ENCODE data around the gene FHIT. TPM values are rescaled to one million over a fixed set of nuclear protein-coding genes. Genes with fewer than 3 reads are reported as not detected.

FHIT gene
- total RNA-seq, 1 experiment from 2014 or later, result 0.87 TPM

GRCh38 chr3:60125686-60126085, 1125.6 kb downstream of the FHIT start:
- no peak for DNase-seq (ENCODE audit: low spot score)

- no peak for DNase-seq (ENCODE audit: low spot score)
Observed at GRCh38 chr3:60120245-60120644, 1131.0 kb downstream of the FHIT start.

- DNase-seq (ENCODE audit: low spot score), result no peak
Observed at GRCh38 chr3:60114191-60114590, 1137.1 kb downstream of the FHIT start.

- no peak for DNase-seq (ENCODE audit: low spot score)
Observed at GRCh38 chr3:60107275-60107674, 1144.0 kb downstream of the FHIT start.

GRCh38 chr3:60102154-60102553, 1149.1 kb downstream of the FHIT start:
- DNase-seq (ENCODE audit: low spot score), result no peak

GRCh38 chr3:60101621-60102020, 1149.6 kb downstream of the FHIT start:
- peak; percentile 16 for DNase-seq (ENCODE audit: low spot score)

- no peak for DNase-seq (ENCODE audit: low spot score)
Observed at GRCh38 chr3:60096403-60096802, 1154.8 kb downstream of the FHIT start.

GRCh38 chr3:60095930-60096329, 1155.3 kb downstream of the FHIT start:
- no peak for DNase-seq (ENCODE audit: low spot score)

- no peak for DNase-seq (ENCODE audit: low spot score)
Observed at GRCh38 chr3:60095516-60095915, 1155.7 kb downstream of the FHIT start.

GRCh38 chr3:60094392-60094947, 1156.8 kb downstream of the FHIT start:
- no peak for DNase-seq (ENCODE audit: low spot score)

- no peak for DNase-seq (ENCODE audit: low spot score)
Observed at GRCh38 chr3:60090548-60090947, 1160.7 kb downstream of the FHIT start.

- DNase-seq (ENCODE audit: low spot score), result peak; percentile 46
Observed at GRCh38 chr3:60086811-60087210, 1164.4 kb downstream of the FHIT start.

- DNase-seq (ENCODE audit: low spot score), result no peak
Observed at GRCh38 chr3:60085649-60086048, 1165.6 kb downstream of the FHIT start.

GRCh38 chr3:60081381-60082095, 1169.7 kb downstream of the FHIT start:
- no peak for DNase-seq (ENCODE audit: low spot score)

- DNase-seq (ENCODE audit: low spot score), result no peak
Observed at GRCh38 chr3:60080648-60081047, 1170.6 kb downstream of the FHIT start.

- DNase-seq (ENCODE audit: low spot score), result no peak
Observed at GRCh38 chr3:60079076-60079475, 1172.2 kb downstream of the FHIT start.

GRCh38 chr3:60076331-60076730, 1174.9 kb downstream of the FHIT start:
- DNase-seq (ENCODE audit: low spot score), result no peak

GRCh38 chr3:60073942-60074341, 1177.3 kb downstream of the FHIT start:
- DNase-seq (ENCODE audit: low spot score), result no peak

GRCh38 chr3:60073228-60073627, 1178.0 kb downstream of the FHIT start:
- no peak for DNase-seq (ENCODE audit: low spot score)

- DNase-seq (ENCODE audit: low spot score), result no peak
Observed at GRCh38 chr3:60070366-60070765, 1180.9 kb downstream of the FHIT start.

- no peak for DNase-seq (ENCODE audit: low spot score)
Observed at GRCh38 chr3:60065227-60065868, 1185.9 kb downstream of the FHIT start.

- peak; percentile 72 for DNase-seq (ENCODE audit: low spot score)
Observed at GRCh38 chr3:60064210-60065178, 1186.8 kb downstream of the FHIT start.
